Measurements from ENCODE around the gene WDR4. TPM values are rescaled to one million over a fixed set of nuclear protein-coding genes. Genes with fewer than 3 reads are reported as not detected.
"Not testable (repeated sequence)": the region's sequence is repeated elsewhere in the genome, so short reads cannot be mapped to it uniquely, and the experiment has no call there.

WDR4 gene
- total RNA-seq, 1 experiment from 2014 or later, result 17.6 TPM

- no peaks in the 10 kb centered on the region for H3K4me1 ChIP-seq (replicated peaks; ENCODE audit: insufficient read depth)
- no peaks in the 10 kb centered on the region for H3F3A ChIP-seq (ENCODE audit: insufficient read depth, low read depth)
- DNase-seq, result no peak
- no peaks in the 10 kb centered on the region for H3K79me2 ChIP-seq (ENCODE audit: low read depth)
- peaks cover 15% of the 10 kb centered on the region for H4K20me1 ChIP-seq (ENCODE audit: insufficient read depth)
- intact Hi-C loops (cut with micrococcal nuclease; ENCODE audit: unreplicated experiment), result no loop called here
- POLR2A ChIA-PET (ENCODE audit: unreplicated experiment), result no interaction called here
- H3K9me3 ChIP-seq (ENCODE audit: insufficient read depth, low read depth), result no peaks in the 10 kb centered on the region
- no TSS peak for BruUV-seq (replicated peaks)
- no peak overlapping the region for H3K27ac ChIP-seq
- no peak for TF ChIP-seq EZH2 (IDR thresholded peaks at IDR 0.05; ENCODE audit: low read depth)
- TF ChIP-seq, protein P1, sequence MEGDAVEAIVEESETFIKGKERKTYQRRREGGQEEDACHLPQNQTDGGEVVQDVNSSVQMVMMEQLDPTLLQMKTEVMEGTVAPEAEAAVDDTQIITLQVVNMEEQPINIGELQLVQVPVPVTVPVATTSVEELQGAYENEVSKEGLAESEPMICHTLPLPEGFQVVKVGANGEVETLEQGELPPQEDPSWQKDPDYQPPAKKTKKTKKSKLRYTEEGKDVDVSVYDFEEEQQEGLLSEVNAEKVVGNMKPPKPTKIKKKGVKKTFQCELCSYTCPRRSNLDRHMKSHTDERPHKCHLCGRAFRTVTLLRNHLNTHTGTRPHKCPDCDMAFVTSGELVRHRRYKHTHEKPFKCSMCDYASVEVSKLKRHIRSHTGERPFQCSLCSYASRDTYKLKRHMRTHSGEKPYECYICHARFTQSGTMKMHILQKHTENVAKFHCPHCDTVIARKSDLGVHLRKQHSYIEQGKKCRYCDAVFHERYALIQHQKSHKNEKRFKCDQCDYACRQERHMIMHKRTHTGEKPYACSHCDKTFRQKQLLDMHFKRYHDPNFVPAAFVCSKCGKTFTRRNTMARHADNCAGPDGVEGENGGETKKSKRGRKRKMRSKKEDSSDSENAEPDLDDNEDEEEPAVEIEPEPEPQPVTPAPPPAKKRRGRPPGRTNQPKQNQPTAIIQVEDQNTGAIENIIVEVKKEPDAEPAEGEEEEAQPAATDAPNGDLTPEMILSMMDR (conservative IDR thresholded peaks at IDR 0.05), result no peak
- no peaks in the 10 kb centered on the region for H3K27me3 ChIP-seq (ENCODE audit: insufficient read depth, low read depth)
- no peak overlapping the region for H3K4me3 ChIP-seq
- no peaks in the 10 kb centered on the region for H3K9me2 ChIP-seq (ENCODE audit: insufficient read depth)
- no peak overlapping the region for H2AFZ ChIP-seq
- no peak overlapping the region for H3K4me2 ChIP-seq
- H3K36me3 ChIP-seq (ENCODE audit: low read depth), result no peaks in the 10 kb centered on the region
- CTCF ChIA-PET, result no interaction called here
These were observed 34.8 kb downstream of the WDR4 start for GRCh38 chr21:42844411-42845113.

- no peak for DNase-seq
- POLR2A ChIA-PET (ENCODE audit: unreplicated experiment), result no interaction called here
- no peaks in the 10 kb centered on the region for H3K9me3 ChIP-seq (ENCODE audit: insufficient read depth, low read depth)
- peaks cover 15% of the 10 kb centered on the region for H4K20me1 ChIP-seq (ENCODE audit: insufficient read depth)
- intact Hi-C loops (cut with micrococcal nuclease; ENCODE audit: unreplicated experiment), result no loop called here
- CTCF ChIA-PET, result no interaction called here
- no peak overlapping the region for H3K27ac ChIP-seq
- BruUV-seq (replicated peaks), result no TSS peak
- H3K27me3 ChIP-seq (ENCODE audit: insufficient read depth, low read depth), result no peaks in the 10 kb centered on the region
- H3K4me1 ChIP-seq (replicated peaks; ENCODE audit: insufficient read depth), result no peaks in the 10 kb centered on the region
- H3F3A ChIP-seq (ENCODE audit: insufficient read depth, low read depth), result no peaks in the 10 kb centered on the region
- no peak overlapping the region for H2AFZ ChIP-seq
- no peaks in the 10 kb centered on the region for H3K79me2 ChIP-seq (ENCODE audit: low read depth)
- H3K9me2 ChIP-seq (ENCODE audit: insufficient read depth), result no peaks in the 10 kb centered on the region
- TF ChIP-seq EZH2 (IDR thresholded peaks at IDR 0.05; ENCODE audit: low read depth), result no peak
- TF ChIP-seq, protein P1 (conservative IDR thresholded peaks at IDR 0.05), result no peak
- no peak overlapping the region for H3K4me2 ChIP-seq
- H3K4me3 ChIP-seq, result no peak overlapping the region
- H3K36me3 ChIP-seq (ENCODE audit: low read depth), result no peaks in the 10 kb centered on the region
These were observed 36.3 kb downstream of the WDR4 start for GRCh38 chr21:42843056-42843455.

GRCh38 chr21:42841916-42842655 is 37.3 kb downstream of the WDR4 start:
- H3K4me1 ChIP-seq (replicated peaks; ENCODE audit: insufficient read depth); DNase-seq; H3F3A ChIP-seq (ENCODE audit: insufficient read depth, low read depth); H3K9me3 ChIP-seq (ENCODE audit: insufficient read depth, low read depth); H3K27me3 ChIP-seq (ENCODE audit: insufficient read depth, low read depth); H3K9me2 ChIP-seq (ENCODE audit: insufficient read depth); H3K4me3 ChIP-seq; intact Hi-C loops (cut with micrococcal nuclease; ENCODE audit: unreplicated experiment); H3K79me2 ChIP-seq (ENCODE audit: low read depth); POLR2A ChIA-PET (ENCODE audit: unreplicated experiment); H3K27ac ChIP-seq; H3K36me3 ChIP-seq (ENCODE audit: low read depth); H3K4me2 ChIP-seq; BruUV-seq (replicated peaks); H2AFZ ChIP-seq; CTCF ChIA-PET: not testable (repeated sequence)
- H4K20me1 ChIP-seq (ENCODE audit: insufficient read depth), result peaks cover 15% of the 10 kb centered on the region
